Measurements from ENCODE around the gene USP9Y.

USP9Y gene

GRCh38 chrY:12710460-12710859 lies 9.4 kb downstream of the USP9Y start:
- H3K4me3 ChIP-seq (ENCODE audit: low read depth, low read length), result no peak overlapping the region
- H3K27me3 ChIP-seq (ENCODE audit: control insufficient read depth, insufficient read depth, low read length), result no peaks in the 10 kb centered on the region
- H3K9me3 ChIP-seq (ENCODE audit: control insufficient read depth, insufficient read depth, low read length), result no peaks in the 10 kb centered on the region
- H3K36me3 ChIP-seq (ENCODE audit: control insufficient read depth, insufficient read depth, low read length), result no peaks in the 10 kb centered on the region
- no peaks in the 10 kb centered on the region for H3K4me1 ChIP-seq (ENCODE audit: control insufficient read depth, insufficient read depth, low read length)
- H3K9ac ChIP-seq (ENCODE audit: low read depth, low read length), result no peak overlapping the region

GRCh38 chrY:12715376-12715775 lies 14.3 kb downstream of the USP9Y start:
- no peaks in the 10 kb centered on the region for H3K36me3 ChIP-seq (ENCODE audit: control insufficient read depth, insufficient read depth, low read length)
- no peaks in the 10 kb centered on the region for H3K4me1 ChIP-seq (ENCODE audit: control insufficient read depth, insufficient read depth, low read length)
- no peak overlapping the region for H3K9ac ChIP-seq (ENCODE audit: low read depth, low read length)
- no peaks in the 10 kb centered on the region for H3K9me3 ChIP-seq (ENCODE audit: control insufficient read depth, insufficient read depth, low read length)
- H3K4me3 ChIP-seq (ENCODE audit: low read depth, low read length), result no peak overlapping the region
- H3K27me3 ChIP-seq (ENCODE audit: control insufficient read depth, insufficient read depth, low read length), result no peaks in the 10 kb centered on the region

GRCh38 chrY:12729746-12730145 lies 28.7 kb downstream of the USP9Y start:
- H3K27me3 ChIP-seq (ENCODE audit: control insufficient read depth, insufficient read depth, low read length), result no peaks in the 10 kb centered on the region
- H3K4me1 ChIP-seq (ENCODE audit: control insufficient read depth, insufficient read depth, low read length), result no peaks in the 10 kb centered on the region
- H3K4me3 ChIP-seq (ENCODE audit: low read depth, low read length), result no peak overlapping the region
- H3K9ac ChIP-seq (ENCODE audit: low read depth, low read length), result no peak overlapping the region
- H3K9me3 ChIP-seq (ENCODE audit: control insufficient read depth, insufficient read depth, low read length), result no peaks in the 10 kb centered on the region
- no peaks in the 10 kb centered on the region for H3K36me3 ChIP-seq (ENCODE audit: control insufficient read depth, insufficient read depth, low read length)

- H3K9me3 ChIP-seq (ENCODE audit: control insufficient read depth, insufficient read depth, low read length), result no peaks in the 10 kb centered on the region
- no peak overlapping the region for H3K4me3 ChIP-seq (ENCODE audit: low read depth, low read length)
- no peak overlapping the region for H3K9ac ChIP-seq (ENCODE audit: low read depth, low read length)
- no peaks in the 10 kb centered on the region for H3K4me1 ChIP-seq (ENCODE audit: control insufficient read depth, insufficient read depth, low read length)
- no peaks in the 10 kb centered on the region for H3K36me3 ChIP-seq (ENCODE audit: control insufficient read depth, insufficient read depth, low read length)
- no peaks in the 10 kb centered on the region for H3K27me3 ChIP-seq (ENCODE audit: control insufficient read depth, insufficient read depth, low read length)
Observed at GRCh38 chrY:12733625-12734024, 32.6 kb downstream of the USP9Y start.

- Histone ChIP-seq H3K4me3 (ENCODE audit: low read depth, low read length) (no peak overlapping the region), H3K9me3 (ENCODE audit: control insufficient read depth, insufficient read depth, low read length) (no peaks in the 10 kb centered on the region), H3K4me1 (ENCODE audit: control insufficient read depth, insufficient read depth, low read length) (no peaks in the 10 kb centered on the region), H3K36me3 (ENCODE audit: control insufficient read depth, insufficient read depth, low read length) (no peaks in the 10 kb centered on the region), H3K9ac (ENCODE audit: low read depth, low read length) (no peak overlapping the region), H3K27me3 (ENCODE audit: control insufficient read depth, insufficient read depth, low read length) (no peaks in the 10 kb centered on the region)
Observed at GRCh38 chrY:12734051-12734450, 33.0 kb downstream of the USP9Y start.

- H3K36me3 ChIP-seq (ENCODE audit: control insufficient read depth, insufficient read depth, low read length), result no peaks in the 10 kb centered on the region
- no peak overlapping the region for H3K4me3 ChIP-seq (ENCODE audit: low read depth, low read length)
- H3K4me1 ChIP-seq (ENCODE audit: control insufficient read depth, insufficient read depth, low read length), result no peaks in the 10 kb centered on the region
- H3K9ac ChIP-seq (ENCODE audit: low read depth, low read length), result no peak overlapping the region
- H3K27me3 ChIP-seq (ENCODE audit: control insufficient read depth, insufficient read depth, low read length), result no peaks in the 10 kb centered on the region
- no peaks in the 10 kb centered on the region for H3K9me3 ChIP-seq (ENCODE audit: control insufficient read depth, insufficient read depth, low read length)
Observed at GRCh38 chrY:12741414-12741813, 40.4 kb downstream of the USP9Y start.

GRCh38 chrY:12742725-12743124 lies 41.7 kb downstream of the USP9Y start:
- Histone ChIP-seq H3K9me3 (ENCODE audit: control insufficient read depth, insufficient read depth, low read length) (no peaks in the 10 kb centered on the region), H3K4me1 (ENCODE audit: control insufficient read depth, insufficient read depth, low read length) (no peaks in the 10 kb centered on the region), H3K36me3 (ENCODE audit: control insufficient read depth, insufficient read depth, low read length) (no peaks in the 10 kb centered on the region), H3K4me3 (ENCODE audit: low read depth, low read length) (no peak overlapping the region), H3K9ac (ENCODE audit: low read depth, low read length) (no peak overlapping the region), H3K27me3 (ENCODE audit: control insufficient read depth, insufficient read depth, low read length) (no peaks in the 10 kb centered on the region)

- Histone ChIP-seq H3K4me3 (ENCODE audit: low read depth, low read length) (no peak overlapping the region), H3K9me3 (ENCODE audit: control insufficient read depth, insufficient read depth, low read length) (no peaks in the 10 kb centered on the region), H3K4me1 (ENCODE audit: control insufficient read depth, insufficient read depth, low read length) (no peaks in the 10 kb centered on the region), H3K9ac (ENCODE audit: low read depth, low read length) (no peak overlapping the region), H3K27me3 (ENCODE audit: control insufficient read depth, insufficient read depth, low read length) (no peaks in the 10 kb centered on the region), H3K36me3 (ENCODE audit: control insufficient read depth, insufficient read depth, low read length) (no peaks in the 10 kb centered on the region)
Observed at GRCh38 chrY:12744091-12744490, 43.1 kb downstream of the USP9Y start.

GRCh38 chrY:12749293-12749692 lies 48.3 kb downstream of the USP9Y start:
- Histone ChIP-seq H3K36me3 (ENCODE audit: control insufficient read depth, insufficient read depth, low read length) (no peaks in the 10 kb centered on the region), H3K4me1 (ENCODE audit: control insufficient read depth, insufficient read depth, low read length) (no peaks in the 10 kb centered on the region), H3K27me3 (ENCODE audit: control insufficient read depth, insufficient read depth, low read length) (no peaks in the 10 kb centered on the region), H3K4me3 (ENCODE audit: low read depth, low read length) (no peak overlapping the region), H3K9me3 (ENCODE audit: control insufficient read depth, insufficient read depth, low read length) (no peaks in the 10 kb centered on the region), H3K9ac (ENCODE audit: low read depth, low read length) (no peak overlapping the region)

- no peaks in the 10 kb centered on the region for H3K36me3 ChIP-seq (ENCODE audit: control insufficient read depth, insufficient read depth, low read length)
Observed at GRCh38 chrY:12752856-12753255, 51.8 kb downstream of the USP9Y start.

GRCh38 chrY:12756021-12756420 lies 55.0 kb downstream of the USP9Y start:
- Histone ChIP-seq H3K27me3 (ENCODE audit: control insufficient read depth, insufficient read depth, low read length) (no peaks in the 10 kb centered on the region), H3K4me3 (ENCODE audit: low read depth, low read length) (no peak overlapping the region), H3K36me3 (ENCODE audit: control insufficient read depth, insufficient read depth, low read length) (no peaks in the 10 kb centered on the region), H3K4me1 (ENCODE audit: control insufficient read depth, insufficient read depth, low read length) (no peaks in the 10 kb centered on the region), H3K9me3 (ENCODE audit: control insufficient read depth, insufficient read depth, low read length) (no peaks in the 10 kb centered on the region), H3K9ac (ENCODE audit: low read depth, low read length) (no peak overlapping the region)

More at GRCh38 chrY:12752856-12753255, 51.8 kb downstream of the USP9Y start:
- no peaks in the 10 kb centered on the region for H3K4me1 ChIP-seq (ENCODE audit: control insufficient read depth, insufficient read depth, low read length)
- H3K9me3 ChIP-seq (ENCODE audit: control insufficient read depth, insufficient read depth, low read length), result no peaks in the 10 kb centered on the region
- H3K4me3 ChIP-seq (ENCODE audit: low read depth, low read length), result no peak overlapping the region
- H3K27me3 ChIP-seq (ENCODE audit: control insufficient read depth, insufficient read depth, low read length), result no peaks in the 10 kb centered on the region
- no peak overlapping the region for H3K9ac ChIP-seq (ENCODE audit: low read depth, low read length)

GRCh38 chrY:12765976-12766375 lies 64.9 kb downstream of the USP9Y start:
- Histone ChIP-seq H3K4me3 (ENCODE audit: low read depth, low read length) (no peak overlapping the region), H3K9me3 (ENCODE audit: control insufficient read depth, insufficient read depth, low read length) (no peaks in the 10 kb centered on the region), H3K4me1 (ENCODE audit: control insufficient read depth, insufficient read depth, low read length) (no peaks in the 10 kb centered on the region), H3K36me3 (ENCODE audit: control insufficient read depth, insufficient read depth, low read length) (no peaks in the 10 kb centered on the region), H3K27me3 (ENCODE audit: control insufficient read depth, insufficient read depth, low read length) (no peaks in the 10 kb centered on the region), H3K9ac (ENCODE audit: low read depth, low read length) (no peak overlapping the region)

- H3K27me3 ChIP-seq (ENCODE audit: control insufficient read depth, insufficient read depth, low read length), result no peaks in the 10 kb centered on the region
- no peaks in the 10 kb centered on the region for H3K9me3 ChIP-seq (ENCODE audit: control insufficient read depth, insufficient read depth, low read length)
- H3K4me1 ChIP-seq (ENCODE audit: control insufficient read depth, insufficient read depth, low read length), result no peaks in the 10 kb centered on the region
- no peak overlapping the region for H3K4me3 ChIP-seq (ENCODE audit: low read depth, low read length)
- H3K9ac ChIP-seq (ENCODE audit: low read depth, low read length), result no peak overlapping the region
- H3K36me3 ChIP-seq (ENCODE audit: control insufficient read depth, insufficient read depth, low read length), result no peaks in the 10 kb centered on the region
Observed at GRCh38 chrY:12784521-12784920, 83.5 kb downstream of the USP9Y start.

All from iPS-15b (cell line).